PC-9 (cell line): Measurements from ENCODE around the gene ZSCAN5A. TPM values are rescaled to one million over a fixed set of nuclear protein-coding genes. Genes with fewer than 3 reads are reported as not detected.
"Not testable (repeated sequence)": the region's sequence is repeated elsewhere in the genome, so short reads cannot be mapped to it uniquely, and the experiment has no call there.

Experiments
- BruUV-seq: library from RNA; stranded (reverse); fragments of 400-500 nt; replicated peaks from 2 replicates; lab custom pipeline; 2021; lab: Mats Ljungman, UMichigan
- CTCF ChIA-PET: fragments of 300-600 bp; sonication (Branson Sonifier 250); formaldehyde crosslinking; loops from one replicate; lab custom pipeline; 2022; ENCODE audit warnings: antibody characterized with exemption; lab: Charles Lee
- POLR2A ChIA-PET: fragments of 300-600 bp; sonication (Branson Sonifier 250); formaldehyde crosslinking; loops from one replicate; lab custom pipeline; 2022; ENCODE audit warnings: antibody characterized with exemption; ENCODE audit not compliant: unreplicated experiment; lab: Charles Lee
- DNase-seq, 2 experiments: peaks; one replicate each; pipeline versions ENCODE4 v3.0.0 to v3.0.0-alpha.2; 2015 to 2022; ENCODE audit warnings: mixed read lengths in 1 of 2
- H2AFZ ChIP-seq: fragments of 200-600 bp; sonication (generic); 2 replicates; pipeline ENCODE4 v1.8.1; 2017; ENCODE audit warnings: antibody characterized with exemption
- H3F3A ChIP-seq: fragments of 200-600 bp; sonication (generic); 2 replicates; pipeline ENCODE4 v1.8.1; 2017; ENCODE audit warnings: antibody characterized with exemption, mild to moderate bottlenecking, low read depth; ENCODE audit not compliant: insufficient read depth
- H3K27ac ChIP-seq: fragments of 200-600 bp; sonication (generic); 2 replicates; pipeline ENCODE4 v1.6.1; 2016; ENCODE audit warnings: mixed run types
- H3K27me3 ChIP-seq: fragments of 200-600 bp; sonication (generic); 2 replicates; pipeline ENCODE4 v1.6.1; 2016; ENCODE audit warnings: low read depth, mixed run types; ENCODE audit not compliant: insufficient read depth
- H3K36me3 ChIP-seq: fragments of 200-600 bp; sonication (generic); 2 replicates; pipeline ENCODE4 v1.6.1; 2016; ENCODE audit warnings: low read depth, mixed run types
- H3K4me1 ChIP-seq: fragments of 200-600 bp; sonication (generic); replicated peaks from 2 replicates; pipeline ENCODE4 v1.6.1; 2016; ENCODE audit warnings: mixed run types; ENCODE audit not compliant: insufficient read depth
- H3K4me2 ChIP-seq: fragments of 200-600 bp; sonication (generic); 2 replicates; pipeline ENCODE4 v1.6.1; 2017; ENCODE audit warnings: mixed run types
- H3K4me3 ChIP-seq: fragments of 200-600 bp; sonication (generic); 2 replicates; pipeline ENCODE4 v1.6.1; 2016; ENCODE audit warnings: mixed run types
- H3K79me2 ChIP-seq: fragments of 200-600 bp; sonication (generic); 2 replicates; pipeline ENCODE4 v1.6.1; 2017; ENCODE audit warnings: low read depth, mixed run types
- H3K9me2 ChIP-seq: fragments of 200-600 bp; sonication (generic); 2 replicates; pipeline ENCODE4 v1.8.1; 2017; ENCODE audit warnings: mild to moderate bottlenecking; ENCODE audit not compliant: insufficient read depth
- H3K9me3 ChIP-seq: fragments of 200-600 bp; sonication (generic); 2 replicates; pipeline ENCODE4 v1.8.1; 2016; ENCODE audit warnings: low read depth; ENCODE audit not compliant: insufficient read depth
- H4K20me1 ChIP-seq: fragments of 200-600 bp; sonication (generic); 2 replicates; pipeline ENCODE4 v1.8.1; 2017; ENCODE audit not compliant: insufficient read depth
- EZH2 ChIP-seq: fragments of 200-600 bp; sonication (generic); IDR thresholded peaks from 2 replicates; pipeline ENCODE4 v1.8.0; 2017; ENCODE audit warnings: antibody characterized with exemption, low read depth
- intact Hi-C: fragments of 100-400 bp; cut with micrococcal nuclease; formaldehyde crosslinking; loops from one replicate; pipeline ENCODE4 v1.10.0; 2022; ENCODE audit not compliant: unreplicated experiment
- total RNA-seq: library from RNA; stranded (reverse); gene quantifications from 2 replicates; pipeline ENCODE4 v1.2.3, GENCODE V29; 2021
- TF ChIP-seq, protein P1 (sequence below): fragments of 200-600 bp; sonication (generic); conservative IDR thresholded peaks from 2 replicates; pipeline ENCODE4 v1.6.1; 2017; ENCODE audit warnings: mixed run types, antibody characterized with exemption, mild to moderate bottlenecking, moderate library complexity

Gene ZSCAN5A
- total RNA-seq, 1 experiment from 2014 or later, result 20.5 TPM

DNA sequence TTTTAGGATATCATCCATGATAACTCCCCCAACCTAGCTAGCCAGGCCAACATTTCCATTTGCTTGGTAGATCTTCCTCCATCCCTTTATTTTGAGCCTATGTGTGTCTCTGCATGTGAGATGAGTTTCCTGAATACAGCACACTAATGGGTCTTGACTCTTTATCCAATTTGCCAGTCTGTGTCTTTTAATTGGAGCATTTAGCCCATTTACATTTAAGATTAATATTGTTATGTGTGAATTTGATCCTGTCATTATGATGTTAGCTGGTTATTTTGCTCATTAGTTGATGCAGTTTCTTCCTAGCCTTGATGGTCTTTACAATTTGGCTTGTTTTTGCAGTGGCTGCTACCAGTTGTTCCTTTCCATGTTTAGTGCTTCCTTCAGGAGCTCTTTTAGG is 20.7 kb upstream of the ZSCAN5A start:
- H3F3A ChIP-seq, intact Hi-C loops, H3K9me3 ChIP-seq, CTCF ChIA-PET, H3K4me2 ChIP-seq, DNase-seq, BruUV-seq, H3K4me3 ChIP-seq, H2AFZ ChIP-seq, POLR2A ChIA-PET, H3K27ac ChIP-seq, H3K36me3 ChIP-seq, H3K4me1 ChIP-seq, H4K20me1 ChIP-seq, H3K9me2 ChIP-seq, H3K79me2 ChIP-seq: not testable (repeated sequence)
- peaks cover 43% of the 10 kb centered on the region for H3K27me3 ChIP-seq

DNA sequence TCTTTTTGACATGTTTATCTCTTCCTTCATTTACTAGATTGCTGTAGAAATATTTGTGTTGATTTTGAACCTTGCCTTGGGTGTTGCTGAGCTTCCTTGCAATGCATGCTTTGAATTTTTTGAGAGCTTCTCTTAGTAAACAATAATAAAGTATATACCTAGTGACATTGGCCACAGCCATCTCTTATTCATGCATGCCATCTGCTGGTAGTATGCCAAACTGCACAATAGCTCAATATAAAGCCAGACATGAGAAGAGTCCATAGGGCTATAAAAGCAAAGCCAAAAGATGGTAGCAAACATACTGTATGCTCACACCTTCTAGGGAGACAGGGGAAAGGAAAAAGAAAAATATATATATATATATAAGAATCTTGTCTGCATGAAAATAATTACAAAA is 18.9 kb upstream of the ZSCAN5A start:
- BruUV-seq, result no TSS peak
- POLR2A ChIA-PET, result interaction anchor here (0.6 to 0.7 kb wide), 3 partner anchors 74 to 1903 kb away, joined by 4 to 15 read pairs (median 11); no protein-coding TSS in a partner anchor

GRCh38 chr19:56332695-56333094 is 18.1 kb upstream of the ZSCAN5A start:
- Histone ChIP-seq H3F3A (no peaks in the 10 kb centered on the region), H3K4me1 (no peaks in the 10 kb centered on the region), H3K9me2 (no peaks in the 10 kb centered on the region), H3K79me2 (no peaks in the 10 kb centered on the region), H2AFZ (no peak overlapping the region), H3K27ac (no peak overlapping the region), H4K20me1 (no peaks in the 10 kb centered on the region), H3K4me3 (no peak overlapping the region), H3K4me2 (no peak overlapping the region), H3K9me3 (no peaks in the 10 kb centered on the region), H3K36me3 (no peaks in the 10 kb centered on the region), H3K27me3 (peaks cover 33% of the 10 kb centered on the region)
- ChIA-PET CTCF (interaction anchor here (0.6 to 1.8 kb wide), 9 partner anchors 12 to 701 kb away, joined by 3 to 87 read pairs (median 10); no protein-coding TSS in a partner anchor), POLR2A (interaction anchor here (0.7 kb wide), 1 partner anchor 698 kb away, joined by 4 read pairs; no protein-coding TSS in a partner anchor)
- no TSS peak for BruUV-seq
- TF ChIP-seq EZH2, result no peak
- TF ChIP-seq, protein P1, sequence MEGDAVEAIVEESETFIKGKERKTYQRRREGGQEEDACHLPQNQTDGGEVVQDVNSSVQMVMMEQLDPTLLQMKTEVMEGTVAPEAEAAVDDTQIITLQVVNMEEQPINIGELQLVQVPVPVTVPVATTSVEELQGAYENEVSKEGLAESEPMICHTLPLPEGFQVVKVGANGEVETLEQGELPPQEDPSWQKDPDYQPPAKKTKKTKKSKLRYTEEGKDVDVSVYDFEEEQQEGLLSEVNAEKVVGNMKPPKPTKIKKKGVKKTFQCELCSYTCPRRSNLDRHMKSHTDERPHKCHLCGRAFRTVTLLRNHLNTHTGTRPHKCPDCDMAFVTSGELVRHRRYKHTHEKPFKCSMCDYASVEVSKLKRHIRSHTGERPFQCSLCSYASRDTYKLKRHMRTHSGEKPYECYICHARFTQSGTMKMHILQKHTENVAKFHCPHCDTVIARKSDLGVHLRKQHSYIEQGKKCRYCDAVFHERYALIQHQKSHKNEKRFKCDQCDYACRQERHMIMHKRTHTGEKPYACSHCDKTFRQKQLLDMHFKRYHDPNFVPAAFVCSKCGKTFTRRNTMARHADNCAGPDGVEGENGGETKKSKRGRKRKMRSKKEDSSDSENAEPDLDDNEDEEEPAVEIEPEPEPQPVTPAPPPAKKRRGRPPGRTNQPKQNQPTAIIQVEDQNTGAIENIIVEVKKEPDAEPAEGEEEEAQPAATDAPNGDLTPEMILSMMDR, result no peak
- intact Hi-C loops, result loop anchor here (1.0 to 5.0 kb wide), 6 partner anchors 78 to 1680 kb away; no protein-coding TSS in a partner anchor
- DNase-seq, result no peak

More for the DNA sequence above, 18.9 kb upstream of the ZSCAN5A start:
- Histone ChIP-seq H4K20me1 (no peaks in the 10 kb centered on the region), H3K4me3 (no peak overlapping the region), H3K27me3 (peaks cover 41% of the 10 kb centered on the region), H3K27ac (no peak overlapping the region), H3K9me3 (no peaks in the 10 kb centered on the region), H3K4me2 (no peak overlapping the region), H3K9me2 (no peaks in the 10 kb centered on the region), H3K4me1 (no peaks in the 10 kb centered on the region), H2AFZ (no peak overlapping the region), H3K36me3 (no peaks in the 10 kb centered on the region), H3F3A (no peaks in the 10 kb centered on the region), H3K79me2 (no peaks in the 10 kb centered on the region)
- intact Hi-C loops, result loop anchor here (1.0 to 5.0 kb wide), 6 partner anchors 79 to 1681 kb away; no protein-coding TSS in a partner anchor
- no peak for TF ChIP-seq EZH2
- TF ChIP-seq, protein P1, result peak; percentile 95
- peak; percentile 61 to 66 for DNase-seq
- CTCF ChIA-PET, result interaction anchor here (0.5 to 1.8 kb wide), 22 partner anchors 12 to 701 kb away, joined by 3 to 87 read pairs (median 4); partner anchors contain the start of gene ZNF444
